DND-41 (cell line): Measurements from ENCODE around the gene CCDC40.

ENCODE experiments used
- ATAC-seq: fragments of 200-7000 bp; cut with Tn5 transposase; 3 replicates; pipeline ENCODE4 v1.9.1; 2021; ENCODE audit warnings: low read depth; ENCODE audit not compliant: insufficient read depth
- DNase-seq: peaks from one replicate; pipeline ENCODE4 v3.0.0-alpha.2; 2020
- H2AFZ ChIP-seq: 2 replicates; pipeline ENCODE4 v1.6.0; 2012; ENCODE audit warnings: low read depth, low read length
- H3K27ac ChIP-seq: 2 replicates; pipeline ENCODE4 v1.5.1; 2012; ENCODE audit warnings: low read length, inconsistent platforms
- H3K27me3 ChIP-seq: fragments of 200-600 bp; sonication (generic); 2 replicates; pipeline ENCODE4 v1.6.0; 2012; ENCODE audit warnings: low read length, mild to moderate bottlenecking, inconsistent platforms; ENCODE audit not compliant: insufficient read depth, poor library complexity
- H3K36me3 ChIP-seq: 2 replicates; pipeline ENCODE4 v1.5.1; 2012; ENCODE audit warnings: low read length, inconsistent platforms; ENCODE audit not compliant: insufficient read depth
- H3K4me1 ChIP-seq: 2 replicates; pipeline ENCODE4 v1.5.1; 2012; ENCODE audit warnings: mild to moderate bottlenecking, low read length; ENCODE audit not compliant: insufficient read depth
- H3K4me2 ChIP-seq: 2 replicates; pipeline ENCODE4 v1.6.0; 2012; ENCODE audit warnings: mild to moderate bottlenecking, moderate library complexity, low read length, inconsistent platforms; ENCODE audit not compliant: insufficient read depth
- H3K4me3 ChIP-seq, 2 experiments: fragments of 200-600 bp in 1 of 2; shearing (Covaris generic) in 1 of 2; 2 replicates each; pipeline ENCODE4 v1.5.1; 2012 to 2016; ENCODE audit warnings: inconsistent platforms in 2 of 2, low read length in 2 of 2, mild to moderate bottlenecking in 2 of 2, low read depth in 1 of 2, moderate library complexity in 1 of 2
- H3K79me2 ChIP-seq: 2 replicates; pipeline ENCODE4 v1.6.0; 2012; ENCODE audit warnings: low read length, inconsistent platforms; ENCODE audit not compliant: insufficient read depth
- H3K9ac ChIP-seq: 2 replicates; pipeline ENCODE4 v1.6.0; 2012; ENCODE audit warnings: low read depth, mild to moderate bottlenecking, inconsistent platforms, low read length, moderate library complexity
- H3K9me3 ChIP-seq: 2 replicates; pipeline ENCODE4 v1.5.1; 2012; ENCODE audit warnings: low read length, moderate library complexity, mild to moderate bottlenecking, inconsistent platforms; ENCODE audit not compliant: insufficient read depth, severe bottlenecking
- H4K20me1 ChIP-seq: 2 replicates; pipeline ENCODE4 v1.6.0; 2012; ENCODE audit warnings: low read length; ENCODE audit not compliant: insufficient read depth
- CTCF ChIP-seq: IDR thresholded peaks from 2 replicates; pipeline ENCODE4 v1.5.1; 2012; ENCODE audit warnings: borderline replicate concordance, low read length, moderate library complexity, mild to moderate bottlenecking; ENCODE audit not compliant: poor library complexity, severe bottlenecking; ENCODE audit errors: extremely low read depth
- EZH2 ChIP-seq: IDR thresholded peaks from 3 replicates; pipeline ENCODE4 v1.6.1; 2012; ENCODE audit warnings: borderline replicate concordance, low read depth, mild to moderate bottlenecking, moderate library complexity, low read length, inconsistent platforms; ENCODE audit not compliant: severe bottlenecking

Gene CCDC40

DNA sequence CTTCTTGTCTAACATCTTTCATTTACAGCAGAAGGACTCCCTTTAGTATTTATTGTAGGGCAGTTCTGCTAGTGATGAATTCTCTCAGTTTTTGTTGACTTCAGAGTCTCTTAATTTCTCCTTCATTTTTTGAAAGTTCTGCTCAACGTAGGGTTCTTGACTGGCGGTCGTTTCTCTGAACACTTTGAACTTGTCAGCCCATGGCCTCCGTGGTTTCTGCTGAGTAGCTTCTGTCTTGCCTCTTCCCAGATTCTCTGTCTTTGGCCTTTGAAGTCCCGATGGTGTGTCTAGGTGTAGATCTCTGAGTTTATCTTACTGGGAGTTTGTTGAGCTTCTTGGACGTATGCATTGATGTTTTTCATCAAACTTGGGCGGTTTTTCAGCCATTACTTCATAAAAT, 78.3 kb downstream of the CCDC40 start:
- Histone ChIP-seq H3K27ac (no peak overlapping the region), H3K27me3 (no peaks in the 10 kb centered on the region), H2AFZ (no peak overlapping the region), H3K4me2 (no peak overlapping the region), H3K9me3 (no peaks in the 10 kb centered on the region), H3K4me1 (peaks cover 7% of the 10 kb centered on the region), H3K36me3 (peaks cover 2% of the 10 kb centered on the region; the same call in 1 of the 2 replicates), H4K20me1 (no peaks in the 10 kb centered on the region), H3K4me3 (no peak overlapping the region), H3K79me2 (no peaks in the 10 kb centered on the region), H3K9ac (no peak overlapping the region)
- TF ChIP-seq CTCF, result no peak
- no peak for TF ChIP-seq EZH2
- DNase-seq (peak; percentile 47), ATAC-seq (peak; percentile 67)

DNA sequence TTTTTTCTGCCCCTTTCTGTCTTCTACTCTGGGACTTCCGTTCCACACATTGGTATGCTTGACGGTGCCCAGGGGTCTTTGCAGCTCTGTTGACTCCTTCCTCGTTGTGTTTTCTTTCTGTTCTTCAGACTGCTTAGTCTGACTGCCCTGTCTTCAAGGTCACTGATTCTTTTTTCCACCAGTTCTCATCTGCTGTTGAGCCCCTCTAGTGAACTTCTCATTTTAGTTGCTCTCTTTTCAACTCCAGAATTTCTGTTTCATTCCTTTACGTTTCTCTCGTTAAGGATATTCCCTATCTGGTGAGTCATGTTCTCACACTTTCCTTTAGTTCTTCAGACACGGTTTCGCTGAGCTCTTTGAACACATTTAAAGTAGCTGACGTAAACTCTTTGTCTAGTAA, 78.7 kb downstream of the CCDC40 start:
- Histone ChIP-seq H3K4me3 (no peak overlapping the region), H3K4me2 (no peak overlapping the region), H3K27ac (no peak overlapping the region), H3K9ac (no peak overlapping the region), H4K20me1 (no peaks in the 10 kb centered on the region), H3K79me2 (no peaks in the 10 kb centered on the region), H3K9me3 (no peaks in the 10 kb centered on the region), H2AFZ (no peak overlapping the region), H3K4me1 (peaks cover 7% of the 10 kb centered on the region), H3K36me3 (peaks cover 2% of the 10 kb centered on the region; the same call in 1 of the 2 replicates), H3K27me3 (no peaks in the 10 kb centered on the region)
- no peak for DNase-seq
- ATAC-seq, result no peak
- no peak for TF ChIP-seq CTCF
- no peak for TF ChIP-seq EZH2

DNA sequence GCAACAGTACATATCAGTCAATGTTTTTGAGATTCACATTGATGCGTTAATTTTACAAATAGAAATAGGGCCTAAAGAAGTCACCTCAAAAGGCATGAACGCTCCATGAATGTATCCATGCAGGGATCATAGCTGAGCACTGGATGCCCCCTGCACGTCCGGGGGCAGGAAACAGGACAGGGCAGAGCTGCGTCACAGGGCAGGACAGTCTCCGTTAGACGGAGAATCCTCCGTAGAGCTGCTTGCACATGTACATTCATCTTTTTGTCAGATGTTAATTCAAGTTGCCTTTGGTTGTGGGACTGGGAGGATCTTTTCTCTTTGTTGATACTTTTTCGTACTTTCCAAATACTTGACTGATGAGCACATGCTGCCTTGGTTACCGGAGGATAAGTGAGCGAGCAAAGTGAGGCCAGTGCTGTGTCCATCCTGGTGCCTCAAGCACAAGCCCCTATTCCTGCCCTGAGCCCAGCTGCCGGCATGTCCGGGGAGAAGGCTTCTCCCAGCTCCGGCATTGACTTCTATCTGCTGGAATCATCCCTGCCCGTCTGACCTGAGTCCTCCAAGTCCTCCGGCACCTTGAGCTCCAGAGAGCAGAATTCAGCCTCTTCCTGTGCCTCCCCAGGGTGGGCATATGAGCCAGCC, 80.0 kb downstream of the CCDC40 start:
- H3K27ac ChIP-seq, result no peak overlapping the region
- H2AFZ ChIP-seq, result no peak overlapping the region
- no peak for TF ChIP-seq EZH2
- no peak for TF ChIP-seq CTCF
- ATAC-seq (no peak), DNase-seq (no peak)
- H3K36me3 ChIP-seq, result peaks cover 2% of the 10 kb centered on the region; the same call in 1 of the 2 replicates
- H3K9ac ChIP-seq, result no peak overlapping the region
- H3K4me3 ChIP-seq, result no peak overlapping the region
- peaks cover 7% of the 10 kb centered on the region for H3K4me1 ChIP-seq
- no peaks in the 10 kb centered on the region for H3K9me3 ChIP-seq
- H4K20me1 ChIP-seq, result no peaks in the 10 kb centered on the region
- no peaks in the 10 kb centered on the region for H3K79me2 ChIP-seq
- H3K27me3 ChIP-seq, result no peaks in the 10 kb centered on the region
- H3K4me2 ChIP-seq, result no peak overlapping the region
